CD14-positive monocyte (primary cell): ENCODE measurements around the gene FBXL20. TPM values are rescaled to one million over a fixed set of nuclear protein-coding genes. Genes with fewer than 3 reads are reported as not detected.
A peak's percentile ranks its signal among the peaks of the same experiment; 100 is the strongest.

Experiments used
- DNase-seq, 3 donors: peaks; one replicate each; pipeline ENCODE4 v3.0.0-alpha.2; 2011 to 2022
- H2AFZ ChIP-seq: 2 replicates; pipeline ENCODE4 v1.6.0; 2012; ENCODE audit warnings: mild to moderate bottlenecking, low read depth, low read length, inconsistent platforms; ENCODE audit not compliant: insufficient read depth, poor library complexity, severe bottlenecking
- H3K27ac ChIP-seq, 2 donors: 1 replicate in 1 of 2; 2 replicates in 1 of 2; pipeline ENCODE4 v1.5.1; 2012 to 2013; ENCODE audit warnings: low read length in 2 of 2, control low read depth in 1 of 2, inconsistent platforms in 1 of 2, low read depth in 1 of 2, mild to moderate bottlenecking in 1 of 2
- H3K27me3 ChIP-seq, 2 donors: one replicate each; pipeline versions ENCODE4 v1.6.0 to v1.6.1; 2011 to 2013; ENCODE audit warnings: low read length in 2 of 2; ENCODE audit not compliant: control insufficient read depth in 2 of 2, insufficient read depth in 2 of 2
- H3K36me3 ChIP-seq, 2 donors: replicated peaks in 1 of 2; 1 replicate in 1 of 2; 2 replicates in 1 of 2; pipeline versions ENCODE4 v1.5.1 to v1.6.1; 2012 to 2013; ENCODE audit warnings: low read length in 2 of 2, control low read depth in 1 of 2, inconsistent platforms in 1 of 2, mild to moderate bottlenecking in 1 of 2; ENCODE audit not compliant: insufficient read depth in 2 of 2, control insufficient read depth in 1 of 2
- H3K4me1 ChIP-seq, 2 donors: 1 replicate in 1 of 2; 2 replicates in 1 of 2; pipeline versions ENCODE4 v1.5.1 to v1.6.1; 2012 to 2013; ENCODE audit warnings: low read length in 2 of 2, control low read depth in 1 of 2, inconsistent platforms in 1 of 2, mild to moderate bottlenecking in 1 of 2, moderate library complexity in 1 of 2; ENCODE audit not compliant: insufficient read depth in 2 of 2, control insufficient read depth in 1 of 2
- H3K4me2 ChIP-seq: replicated peaks from 2 replicates; pipeline ENCODE3; 2012; ENCODE audit warnings: low read length, moderate library complexity, mild to moderate bottlenecking; ENCODE audit not compliant: poor library complexity, severe bottlenecking; ENCODE audit errors: extremely low read depth
- H3K4me3 ChIP-seq, 3 experiments: fragments of 200-600 bp in 1 of 3; sonication (generic) in 1 of 3; replicated peaks in 1 of 3; 1 replicate in 2 of 3; 2 replicates in 1 of 3; pipeline ENCODE4 v1.5.1; 2011 to 2013; ENCODE audit warnings: low read length in 3 of 3, mild to moderate bottlenecking in 3 of 3, control low read depth in 2 of 3, low read depth in 2 of 3, inconsistent platforms in 1 of 3, moderate library complexity in 1 of 3
- H3K79me2 ChIP-seq: 2 replicates; pipeline ENCODE4 v1.6.0; 2012; ENCODE audit warnings: mild to moderate bottlenecking, control low read depth, inconsistent platforms, low read length, moderate library complexity; ENCODE audit not compliant: insufficient read depth
- H3K9ac ChIP-seq: 2 replicates; pipeline ENCODE4 v1.6.0; 2017; ENCODE audit warnings: low read length, mild to moderate bottlenecking; ENCODE audit not compliant: insufficient read depth, poor library complexity, severe bottlenecking
- H3K9me3 ChIP-seq, 2 donors: replicated peaks in 1 of 2; 1 replicate in 1 of 2; 2 replicates in 1 of 2; pipeline versions ENCODE4 v1.5.1 to v1.6.1; 2012 to 2013; ENCODE audit warnings: low read length in 2 of 2, control low read depth in 1 of 2; ENCODE audit not compliant: control insufficient read depth in 1 of 2, insufficient read depth in 1 of 2
- H4K20me1 ChIP-seq: 2 replicates; pipeline ENCODE4 v1.6.0; 2012; ENCODE audit warnings: mild to moderate bottlenecking, low read length, control low read depth, moderate library complexity; ENCODE audit not compliant: insufficient read depth
- H3K27ac Mint-ChIP-seq, 7 donors: one replicate each; pipeline ENCODE4 v1.8.0; 2020; ENCODE audit warnings: mild to moderate bottlenecking in 7 of 7, mixed read lengths in 7 of 7, moderate library complexity in 6 of 7, inconsistent platforms in 2 of 7
- H3K27me3 Mint-ChIP-seq, 3 donors: one replicate each; pipeline ENCODE4 v1.8.0; 2021 to 2022; ENCODE audit warnings: low read depth in 3 of 3, mild to moderate bottlenecking in 3 of 3, mixed read lengths in 3 of 3, moderate library complexity in 3 of 3, inconsistent platforms in 1 of 3
- H3K36me3 Mint-ChIP-seq, 2 donors: one replicate each; pipeline ENCODE4 v1.8.0; 2020; ENCODE audit warnings: mixed read lengths in 2 of 2, inconsistent platforms in 1 of 2, mild to moderate bottlenecking in 1 of 2
- H3K4me1 Mint-ChIP-seq: one replicate; pipeline ENCODE4 v1.8.0; 2020; ENCODE audit warnings: mild to moderate bottlenecking, mixed read lengths
- H3K4me3 Mint-ChIP-seq, 2 donors: one replicate each; pipeline ENCODE4 v1.8.0; 2020; ENCODE audit warnings: mild to moderate bottlenecking in 2 of 2, mixed read lengths in 2 of 2, moderate library complexity in 1 of 2
- H3K9me3 Mint-ChIP-seq, 7 donors: one replicate each; pipeline ENCODE4 v1.8.0; 2020 to 2022; ENCODE audit warnings: mixed read lengths in 7 of 7, mild to moderate bottlenecking in 6 of 7, moderate library complexity in 6 of 7, inconsistent platforms in 2 of 7
- CTCF ChIP-seq: fragments of 200-600 bp; IDR thresholded peaks from one replicate; pipeline ENCODE4 v1.8.0; 2022; ENCODE audit warnings: antibody characterized with exemption, mild to moderate bottlenecking
- WGBS: methylation state at CpG from one replicate; pipeline ENCODE4 v1.1.5; 2013; ENCODE audit warnings: missing lambda C conversion rate; ENCODE audit not compliant: insufficient coverage; 5-methylcytosine and 5-hydroxymethylcytosine counted together
- intact Hi-C, 2 donors: fragments of 100-400 bp; cut with micrococcal nuclease; formaldehyde crosslinking; loops; one replicate each; pipeline versions ENCODE4 v1.15.0 to v1.15.1; 2023
- polyA plus RNA-seq, 3 donors: library from polyadenylated mRNA; depleted of rRNA in 1 of 3; unstranded in 2 of 3; stranded (reverse) in 1 of 3; fragments of 300-500 nt in 2 of 3; fragments of >200 nt in 1 of 3; fragmentation: Illumina TruSeq in 2 of 3; gene quantifications; 1 replicate in 2 of 3; 2 replicates in 1 of 3; pipeline ENCODE4 v1.2.3, GENCODE V29; 2012 to 2021

The FBXL20 gene
- polyA plus RNA-seq, 3 donors: 4.0 to 7.7 (median 4.7) TPM

- Histone ChIP-seq H3K79me2 (no peaks in the 10 kb centered on the region), H2AFZ (peak overlapping the region; percentile 83), H3K36me3 (peaks cover 14% of the 10 kb centered on the region in 2 donors), H4K20me1 (peaks cover 6% of the 10 kb centered on the region), H3K27ac (peak overlapping the region; percentile 3 to 51), H3K4me1 (peaks cover 19 to 21% of the 10 kb centered on the region in 2 donors), H3K4me3 (no peak overlapping the region), H3K9ac (peak overlapping the region; percentile 57), H3K4me2 (peak overlapping the region; percentile 75), H3K9me3 (no peaks in the 10 kb centered on the region), H3K27me3 (peaks cover 0 to 11% of the 10 kb centered on the region in 2 donors)
- no peak for TF ChIP-seq CTCF
- Mint-ChIP-seq H3K4me3 (peak overlapping the region; percentile 54 to 81), H3K9me3 (peaks cover 0 to 8% (median 0%) of the 10 kb centered on the region in 7 donors), H3K36me3 (peaks cover 14% of the 10 kb centered on the region in 2 donors), H3K4me1 (peaks cover 21% of the 10 kb centered on the region), H3K27me3 (peaks cover 9 to 29% (median 12%) of the 10 kb centered on the region in 3 donors), H3K27ac (peak overlapping the region in 6 of 7 donors; percentile 70 to 86 (median 77))
- 61% methylated on average over 6 of the region's 8 CpGs for WGBS
- peak; percentile 14 to 24 (median 16) for DNase-seq
- intact Hi-C loops: loop anchor here in 1 of 2 donors (5.0 kb wide), 1 partner anchor 33 kb away; no protein-coding TSS in a partner anchor
Measured at GRCh38 chr17:39208893-39209292, 192.5 kb downstream of the FBXL20 start.

- peaks cover 21 to 22% of the 10 kb centered on the region in 2 donors for H3K36me3 ChIP-seq
- no peak overlapping the region for H3K4me3 ChIP-seq
- 78% methylated on average over 7 of the region's 7 CpGs for WGBS
- no peak overlapping the region for H3K4me2 ChIP-seq
- no peaks in the 10 kb centered on the region for H3K9me3 ChIP-seq
- Mint-ChIP-seq H3K36me3 (peaks cover 20 to 22% of the 10 kb centered on the region in 2 donors), H3K27me3 (peaks cover 9 to 26% (median 12%) of the 10 kb centered on the region in 3 donors), H3K4me1 (peaks cover 21% of the 10 kb centered on the region), H3K4me3 (no peak overlapping the region), H3K9me3 (peaks cover 0 to 6% (median 0%) of the 10 kb centered on the region in 7 donors), H3K27ac (no peak overlapping the region)
- intact Hi-C loops: loop anchor here in 1 of 2 donors (5.0 kb wide), 1 partner anchor 34 kb away; no protein-coding TSS in a partner anchor
- peaks cover 12% of the 10 kb centered on the region for H4K20me1 ChIP-seq
- no peak overlapping the region for H2AFZ ChIP-seq
- H3K79me2 ChIP-seq: no peaks in the 10 kb centered on the region
- peaks cover 0 to 11% of the 10 kb centered on the region in 2 donors for H3K27me3 ChIP-seq
- no peak overlapping the region for H3K9ac ChIP-seq
- H3K4me1 ChIP-seq: peaks cover 19 to 21% of the 10 kb centered on the region in 2 donors
- TF ChIP-seq CTCF: no peak
- H3K27ac ChIP-seq: no peak overlapping the region
- DNase-seq: no peak
Measured at GRCh38 chr17:39208136-39208535, 193.3 kb downstream of the FBXL20 start.
